22Rv1 (cell line): Measurements from ENCODE around the gene RAP1A.
"Not testable (repeated sequence)": the region's sequence is repeated elsewhere in the genome, so short reads cannot be mapped to it uniquely, and the experiment has no call there.

Experiments used
- H3K27ac ChIP-seq: fragments of 450-650 bp; 2 replicates; pipeline ENCODE4 v1.5.1; 2017
- CTCF ChIP-seq: fragments of 450-650 bp; IDR thresholded peaks from 2 replicates; pipeline ENCODE4 v1.5.1; 2017; ENCODE audit warnings: mild to moderate bottlenecking
- ZFX ChIP-seq: fragments of 450-650 bp; IDR thresholded peaks from 2 replicates; pipeline ENCODE4 v1.6.1; 2017; ENCODE audit warnings: antibody characterized with exemption, borderline replicate concordance

RAP1A gene

GRCh38 chr1:111737216-111738132 lies 117.9 kb downstream of the RAP1A start:
- TF ChIP-seq CTCF (no peak), ZFX (no peak)
- no peak overlapping the region for H3K27ac ChIP-seq

- no peak overlapping the region; the same call in 1 of the 2 replicates for H3K27ac ChIP-seq
- TF ChIP-seq CTCF (no peak), ZFX (no peak)
Measured at GRCh38 chr1:111738133-111738435, 118.5 kb downstream of the RAP1A start.

GRCh38 chr1:111738436-111739193 lies 119.0 kb downstream of the RAP1A start:
- H3K27ac ChIP-seq, result peak overlapping the region; percentile 70
- TF ChIP-seq ZFX (no peak), CTCF (no peak)

GRCh38 chr1:111739194-111739924 lies 119.8 kb downstream of the RAP1A start, which contains the start of gene INKA2:
TSS of gene INKA2 (minus strand) at chr1:111739395. CDS start at chr1:111739242, 153 bp downstream.
- H3K27ac ChIP-seq, result peak within 1 kb of the TSS; percentile 70
- no peak for TF ChIP-seq CTCF
- TF ChIP-seq ZFX, result no peak

GRCh38 chr1:111739925-111740765 lies 120.6 kb downstream of the RAP1A start:
- H3K27ac ChIP-seq, result peak overlapping the region; percentile 70
- TF ChIP-seq ZFX (no peak), CTCF (no peak)

- not testable (repeated sequence) for H3K27ac ChIP-seq
Measured at GRCh38 chr1:111742292-111742691, 122.7 kb downstream of the RAP1A start.
